HEK293 (cell line): ENCODE results near the gene AP3B1.
A peak's percentile ranks its signal among the peaks of the same experiment; 100 is the strongest.

Source experiments
- GLIS1 ChIP-seq: fragments of 450-650 bp; formaldehyde crosslinking; IDR thresholded peaks from 2 replicates; pipeline ENCODE4 v1.5.1; 2016; ENCODE audit warnings: missing biosample characterization, missing genetic modification characterization
- KLF8 ChIP-seq: fragments of 450-650 bp; formaldehyde crosslinking; IDR thresholded peaks from 2 replicates; pipeline ENCODE4 v1.5.1; 2016; ENCODE audit warnings: missing biosample characterization, missing genetic modification characterization
- PRDM6 ChIP-seq: fragments of 450-650 bp; formaldehyde crosslinking; IDR thresholded peaks from 2 replicates; pipeline ENCODE4 v1.5.1; 2017; ENCODE audit warnings: missing biosample characterization, missing genetic modification characterization
- TSHZ1 ChIP-seq: fragments of 450-650 bp; formaldehyde crosslinking; IDR thresholded peaks from 2 replicates; pipeline ENCODE4 v1.5.1; 2016; ENCODE audit warnings: missing biosample characterization, missing genetic modification characterization, borderline replicate concordance
- YY2 ChIP-seq: fragments of 450-650 bp; formaldehyde crosslinking; IDR thresholded peaks from 2 replicates; pipeline ENCODE4 v1.5.1; 2016; ENCODE audit warnings: missing biosample characterization, missing genetic modification characterization
- ZBTB7A ChIP-seq: fragments of 450-650 bp; formaldehyde crosslinking; IDR thresholded peaks from 2 replicates; pipeline ENCODE4 v1.5.1; 2016; ENCODE audit warnings: low read depth, missing biosample characterization, missing genetic modification characterization
- ZEB2 ChIP-seq: fragments of 450-650 bp; formaldehyde crosslinking; IDR thresholded peaks from 2 replicates; pipeline ENCODE4 v1.5.1; 2016; ENCODE audit warnings: missing biosample characterization, missing genetic modification characterization
- ZNF114 ChIP-seq: fragments of 450-650 bp; formaldehyde crosslinking; IDR thresholded peaks from 2 replicates; pipeline ENCODE4 v1.5.0; 2017; ENCODE audit warnings: missing biosample characterization, missing genetic modification characterization
- ZNF175 ChIP-seq: fragments of 450-650 bp; formaldehyde crosslinking; IDR thresholded peaks from 2 replicates; pipeline ENCODE4 v1.5.1; 2016; ENCODE audit warnings: missing biosample characterization, missing genetic modification characterization
- ZNF2 ChIP-seq: fragments of 450-650 bp; formaldehyde crosslinking; IDR thresholded peaks from 2 replicates; pipeline ENCODE4 v1.5.1; 2016; ENCODE audit warnings: missing biosample characterization, missing genetic modification characterization
- ZNF221 ChIP-seq: fragments of 450-650 bp; formaldehyde crosslinking; IDR thresholded peaks from 2 replicates; pipeline ENCODE4 v1.5.1; 2017; ENCODE audit warnings: missing biosample characterization, missing genetic modification characterization, borderline replicate concordance
- ZNF292 ChIP-seq: fragments of 450-650 bp; formaldehyde crosslinking; IDR thresholded peaks from 2 replicates; pipeline ENCODE4 v1.5.1; 2016; ENCODE audit warnings: low read depth, missing biosample characterization, missing genetic modification characterization, borderline replicate concordance
- ZNF366 ChIP-seq: fragments of 450-650 bp; formaldehyde crosslinking; conservative IDR thresholded peaks from 2 replicates; pipeline ENCODE4 v1.5.1; 2016; ENCODE audit warnings: missing biosample characterization, missing genetic modification characterization
- ZNF398 ChIP-seq: fragments of 450-650 bp; formaldehyde crosslinking; IDR thresholded peaks from 2 replicates; pipeline ENCODE4 v1.5.1; 2017; ENCODE audit warnings: missing biosample characterization, missing genetic modification characterization
- ZNF449 ChIP-seq: fragments of 450-650 bp; formaldehyde crosslinking; IDR thresholded peaks from 2 replicates; pipeline ENCODE4 v1.5.1; 2017; ENCODE audit warnings: missing biosample characterization, mild to moderate bottlenecking, missing genetic modification characterization, moderate library complexity
- ZNF521 ChIP-seq: fragments of 450-650 bp; formaldehyde crosslinking; IDR thresholded peaks from 2 replicates; pipeline ENCODE4 v1.5.1; 2017; ENCODE audit warnings: missing biosample characterization, mild to moderate bottlenecking, missing genetic modification characterization
- ZNF580 ChIP-seq: fragments of 450-650 bp; formaldehyde crosslinking; IDR thresholded peaks from 2 replicates; pipeline ENCODE4 v1.5.1; 2016; ENCODE audit warnings: missing biosample characterization, missing genetic modification characterization
- ZNF624 ChIP-seq: fragments of 450-650 bp; formaldehyde crosslinking; IDR thresholded peaks from 2 replicates; pipeline ENCODE4 v1.5.1; 2017; ENCODE audit warnings: missing biosample characterization, missing genetic modification characterization
- ZNF629 ChIP-seq: fragments of 450-650 bp; formaldehyde crosslinking; IDR thresholded peaks from 2 replicates; pipeline ENCODE4 v1.5.1; 2017; ENCODE audit warnings: missing biosample characterization, missing genetic modification characterization
- ZNF639 ChIP-seq: fragments of 450-650 bp; formaldehyde crosslinking; IDR thresholded peaks from 2 replicates; pipeline ENCODE4 v1.5.1; 2016; ENCODE audit warnings: missing biosample characterization, missing genetic modification characterization
- ZNF654 ChIP-seq: fragments of 450-650 bp; formaldehyde crosslinking; IDR thresholded peaks from 2 replicates; pipeline ENCODE4 v1.5.1; 2016; ENCODE audit warnings: low read depth, missing biosample characterization, missing genetic modification characterization
- ZNF658 ChIP-seq: fragments of 450-650 bp; formaldehyde crosslinking; IDR thresholded peaks from 2 replicates; pipeline ENCODE4; 2016; ENCODE audit warnings: missing biosample characterization, missing genetic modification characterization
- ZNF670 ChIP-seq: fragments of 450-650 bp; formaldehyde crosslinking; IDR thresholded peaks from 2 replicates; pipeline ENCODE4 v1.5.1; 2016; ENCODE audit warnings: missing biosample characterization, missing genetic modification characterization, low read depth
- ZNF701 ChIP-seq: fragments of 450-650 bp; formaldehyde crosslinking; IDR thresholded peaks from 2 replicates; pipeline ENCODE4 v1.5.1; 2016; ENCODE audit warnings: missing biosample characterization, missing genetic modification characterization
- ZSCAN4 ChIP-seq: fragments of 450-650 bp; formaldehyde crosslinking; IDR thresholded peaks from 2 replicates; pipeline ENCODE4 v1.5.1; 2017; ENCODE audit warnings: missing biosample characterization, missing genetic modification characterization

The AP3B1 gene

GRCh38 chr5:77957931-77958521 is 336.5 kb downstream of the AP3B1 start (continued):
- TF ChIP-seq PRDM6 (tag by site-specific recombination) (peak; percentile 86), ZNF366 (tag by site-specific recombination) (no peak), ZSCAN4 (no peak), YY2 (no peak), ZNF175 (tag by site-specific recombination) (no peak), ZNF449 (tag by site-specific recombination) (no peak), KLF8 (no peak), ZNF580 (tag by site-specific recombination) (no peak), ZBTB7A (tag by site-specific recombination) (no peak), ZNF221 (tag by site-specific recombination) (peak; percentile 68; the same call in 1 of the 2 replicates), ZNF114 (tag by site-specific recombination) (no peak), ZNF654 (tag by site-specific recombination) (no peak), ZNF639 (tag by site-specific recombination) (no peak), ZNF398 (tag by site-specific recombination) (peak; percentile 67), TSHZ1 (tag by site-specific recombination) (peak; percentile 62; the same call in 1 of the 2 replicates), ZEB2 (tag by site-specific recombination) (peak; percentile 89), GLIS1 (tag by site-specific recombination) (peak; percentile 96), ZNF658 (no peak), ZNF670 (no peak), ZNF629 (peak; percentile 22; the same call in 1 of the 2 replicates), ZNF2 (no peak), ZNF701 (tag by site-specific recombination) (no peak), ZNF292 (tag by site-specific recombination) (no peak), ZNF624 (no peak), ZNF521 (no peak)
- TF ChIP-seq, all 188 proteins: peak for 52
